H1 (cell line): ENCODE data around the gene MIB2. TPM values are rescaled to one million over a fixed set of nuclear protein-coding genes. Genes with fewer than 3 reads are reported as not detected.

Experiments used
- CTCF ChIA-PET: fragments of 300-600 bp; sonication (Branson Sonifier 250); formaldehyde crosslinking; loops from one replicate; lab custom pipeline; 2021; ENCODE audit not compliant: partially characterized antibody; lab: Charles Lee
- POLR2A ChIA-PET: fragments of 300-600 bp; sonication (Branson Sonifier 250); formaldehyde crosslinking; loops from one replicate; lab custom pipeline; 2021; ENCODE audit warnings: inconsistent platforms; ENCODE audit not compliant: partially characterized antibody; lab: Charles Lee
- DNase-seq, 2 experiments: peaks; one replicate each; pipeline versions ENCODE4 v3.0.0 to v3.0.0-alpha.2; 2010 to 2022; ENCODE audit warnings: low spot score in 2 of 2, low read depth in 1 of 2, mixed read lengths in 1 of 2
- FAIRE-seq: peaks from 2 replicates; lab custom pipeline; 2011; peaks lifted over from hg19 to GRCh38; lab: Jason Lieb, UNC
- H2AFZ ChIP-seq: 2 replicates; pipeline ENCODE4 v1.8.1; 2012; ENCODE audit warnings: low read length, inconsistent platforms
- H2AK5ac ChIP-seq: 2 replicates; pipeline ENCODE4 v1.6.1; 2013; ENCODE audit warnings: low read depth, low read length
- H2BK120ac ChIP-seq: replicated peaks from 2 replicates; pipeline ENCODE3; 2013; ENCODE audit warnings: low read depth, low read length, inconsistent platforms
- H2BK12ac ChIP-seq: 2 replicates; pipeline ENCODE4 v1.6.1; 2013; ENCODE audit warnings: low read depth, low read length
- H2BK15ac ChIP-seq: 2 replicates; pipeline ENCODE4 v1.6.1; 2013; ENCODE audit warnings: low read length
- H2BK20ac ChIP-seq: 2 replicates; pipeline ENCODE4 v1.6.1; 2013; ENCODE audit warnings: low read length
- H2BK5ac ChIP-seq: 2 replicates; pipeline ENCODE4 v1.6.1; 2013; ENCODE audit warnings: low read depth, low read length
- H3K14ac ChIP-seq: 2 replicates; pipeline ENCODE4 v1.6.1; 2013; ENCODE audit warnings: inconsistent platforms; ENCODE audit not compliant: insufficient read length
- H3K18ac ChIP-seq: 2 replicates; pipeline ENCODE4 v1.6.1; 2013; ENCODE audit warnings: low read length; ENCODE audit errors: extremely low read depth
- H3K23ac ChIP-seq: 2 replicates; pipeline ENCODE4 v1.6.1; 2013; ENCODE audit warnings: inconsistent platforms; ENCODE audit not compliant: insufficient read length
- H3K23me2 ChIP-seq: 2 replicates; pipeline ENCODE4 v1.6.1; 2013; ENCODE audit warnings: low read depth, low read length
- H3K27ac ChIP-seq: 2 replicates; pipeline ENCODE4 v1.6.1; 2011; ENCODE audit warnings: low read depth, low read length, inconsistent platforms
- H3K27me3 ChIP-seq, 4 experiments: replicated peaks in 1 of 4; 1 replicate in 1 of 4; 2 replicates in 3 of 4; pipeline versions ENCODE4 v1.6.1 to v1.8.1; 2011 to 2013; ENCODE audit warnings: low read length in 3 of 4, mild to moderate bottlenecking in 3 of 4, inconsistent platforms in 2 of 4, mixed read lengths in 2 of 4, moderate library complexity in 1 of 4; ENCODE audit not compliant: control insufficient read depth in 3 of 4, insufficient read depth in 3 of 4; ENCODE audit errors: extremely low read depth in 1 of 4
- H3K36me3 ChIP-seq, 4 experiments: 2 replicates each; pipeline versions ENCODE4 v1.6.1 to v1.8.1; 2011 to 2013; ENCODE audit warnings: mild to moderate bottlenecking in 4 of 4, low read length in 3 of 4, moderate library complexity in 2 of 4, control low read depth in 1 of 4, inconsistent platforms in 1 of 4; ENCODE audit not compliant: insufficient read depth in 4 of 4, control insufficient read depth in 2 of 4
- H3K4ac ChIP-seq: replicated peaks from 2 replicates; pipeline ENCODE3; 2013; ENCODE audit warnings: low read length, low read depth, mixed read lengths, inconsistent platforms; ENCODE audit not compliant: insufficient read length
- H3K4me1 ChIP-seq, 4 experiments: replicated peaks in 1 of 4; 1 replicate in 1 of 4; 2 replicates in 3 of 4; pipeline versions ENCODE4 v1.6.1 to v1.8.1; 2011 to 2013; ENCODE audit warnings: low read length in 3 of 4, inconsistent platforms in 2 of 4, mixed read lengths in 1 of 4; ENCODE audit not compliant: insufficient read depth in 4 of 4, control insufficient read depth in 3 of 4
- H3K4me2 ChIP-seq, 2 experiments: 2 replicates each; pipeline versions ENCODE4 v1.6.1 to v1.8.1; 2011 to 2013; ENCODE audit warnings: low read depth in 2 of 2, low read length in 2 of 2, control low read depth in 1 of 2, inconsistent platforms in 1 of 2, mild to moderate bottlenecking in 1 of 2; ENCODE audit not compliant: insufficient read depth in 1 of 2
- H3K4me3 ChIP-seq, 4 experiments: fragments of 200-600, 300-600 bp in 1 of 4; sonication (generic), shearing (Covaris generic), sonication (Bioruptor Twin) in 1 of 4; 2 replicates each; pipeline versions ENCODE4 v1.5.1 to v1.8.1; 2011 to 2016; ENCODE audit warnings: low read length in 4 of 4, low read depth in 3 of 4, control low read depth in 2 of 4, inconsistent platforms in 2 of 4, mild to moderate bottlenecking in 2 of 4, mixed read lengths in 1 of 4, moderate library complexity in 1 of 4; ENCODE audit not compliant: insufficient read depth in 2 of 4; ENCODE audit errors: extremely low read depth in 1 of 4
- H3K56ac ChIP-seq: replicated peaks from 2 replicates; pipeline ENCODE3; 2013; ENCODE audit warnings: low read depth, mild to moderate bottlenecking, mixed read lengths, low read length, inconsistent platforms; ENCODE audit not compliant: insufficient read length
- H3K79me1 ChIP-seq: 2 replicates; pipeline ENCODE4 v1.6.1; 2013; ENCODE audit warnings: low read depth, low read length, control low read depth
- H3K79me2 ChIP-seq, 2 experiments: 2 replicates each; pipeline versions ENCODE4 v1.6.1 to v1.8.1; 2012 to 2013; ENCODE audit warnings: low read length in 2 of 2, mild to moderate bottlenecking in 2 of 2, inconsistent platforms in 1 of 2; ENCODE audit not compliant: insufficient read depth in 2 of 2, control insufficient read depth in 1 of 2
- H3K9ac ChIP-seq, 4 experiments: replicated peaks in 1 of 4; 1 replicate in 1 of 4; 2 replicates in 3 of 4; pipeline versions ENCODE4 v1.6.1 to v1.8.1; 2011 to 2013; ENCODE audit warnings: low read depth in 3 of 4, low read length in 3 of 4, control low read depth in 2 of 4, mild to moderate bottlenecking in 2 of 4, moderate library complexity in 2 of 4, inconsistent platforms in 1 of 4; ENCODE audit errors: extremely low read depth in 1 of 4
- H3K9me3 ChIP-seq, 2 experiments: 2 replicates each; pipeline versions ENCODE4 v1.6.1 to v1.8.1; 2012 to 2013; ENCODE audit warnings: mild to moderate bottlenecking in 2 of 2, moderate library complexity in 2 of 2, control low read depth in 1 of 2, inconsistent platforms in 1 of 2, low read depth in 1 of 2, low read length in 1 of 2, mixed read lengths in 1 of 2; ENCODE audit not compliant: insufficient read depth in 2 of 2
- H4K20me1 ChIP-seq, 2 experiments: replicated peaks in 1 of 2; 2 replicates each; pipeline versions ENCODE3 to v1.8.1; 2011 to 2013; ENCODE audit warnings: inconsistent platforms in 2 of 2, low read length in 2 of 2, mild to moderate bottlenecking in 1 of 2; ENCODE audit not compliant: insufficient read depth in 2 of 2, control insufficient read depth in 1 of 2
- H4K5ac ChIP-seq: 2 replicates; pipeline ENCODE4 v1.6.1; 2013; ENCODE audit warnings: low read length, low read depth, mixed read lengths, inconsistent platforms; ENCODE audit not compliant: insufficient read length
- H4K8ac ChIP-seq: 2 replicates; pipeline ENCODE4 v1.8.0; 2013; ENCODE audit warnings: mild to moderate bottlenecking, moderate library complexity, low read length, inconsistent platforms; ENCODE audit not compliant: insufficient read depth; ENCODE audit errors: extremely low read depth
- H4K91ac ChIP-seq: replicated peaks from 2 replicates; pipeline ENCODE3; 2013; ENCODE audit warnings: low read length, mixed read lengths, inconsistent platforms; ENCODE audit not compliant: insufficient read length
- BACH1 ChIP-seq: IDR thresholded peaks from 2 replicates; pipeline ENCODE4 v1.6.1; 2012; ENCODE audit warnings: low read length, improper control_type of control experiment
- JUN ChIP-seq: IDR thresholded peaks from 2 replicates; pipeline ENCODE4 v1.6.1; 2011; ENCODE audit warnings: low read depth, mild to moderate bottlenecking, improper control_type of control experiment, low read length
- KDM4A ChIP-seq: IDR thresholded peaks from one replicate; pipeline ENCODE4 v1.7.1; 2012; ENCODE audit warnings: low read depth, mild to moderate bottlenecking, moderate library complexity, low read length, inconsistent platforms; ENCODE audit not compliant: severe bottlenecking
- NANOG ChIP-seq: IDR thresholded peaks from 2 replicates; pipeline ENCODE4 v1.6.1; 2011; ENCODE audit warnings: low read length, low read depth, mild to moderate bottlenecking, inconsistent platforms; ENCODE audit not compliant: insufficient read depth, poor library complexity, severe bottlenecking
- RAD21 ChIP-seq, 2 experiments: IDR thresholded peaks in 1 of 2; conservative IDR thresholded peaks in 1 of 2; 2 replicates each; pipeline ENCODE4 v1.6.1; 2011; ENCODE audit warnings: low read depth in 2 of 2, low read length in 2 of 2, improper control_type of control experiment in 1 of 2, inconsistent platforms in 1 of 2, mild to moderate bottlenecking in 1 of 2, moderate library complexity in 1 of 2
- SIN3A ChIP-seq, 2 experiments: IDR thresholded peaks in 1 of 2; conservative IDR thresholded peaks in 1 of 2; 2 replicates each; pipeline ENCODE4 v1.6.1; 2011 to 2012; ENCODE audit warnings: low read length in 2 of 2, improper control_type of control experiment in 1 of 2, low read depth in 1 of 2, mild to moderate bottlenecking in 1 of 2
- SIX5 ChIP-seq: IDR thresholded peaks from 2 replicates; pipeline ENCODE4 v1.6.1; 2011; ENCODE audit warnings: mild to moderate bottlenecking, low read depth, low read length
- SP1 ChIP-seq: IDR thresholded peaks from 2 replicates; pipeline ENCODE4 v1.6.1; 2011; ENCODE audit warnings: low read depth, low read length
- SP2 ChIP-seq: IDR thresholded peaks from 2 replicates; pipeline ENCODE4 v1.6.1; 2012; ENCODE audit warnings: mild to moderate bottlenecking, low read length, inconsistent platforms
- USF2 ChIP-seq: IDR thresholded peaks from 2 replicates; pipeline ENCODE4 v1.6.1; 2011; ENCODE audit warnings: low read length, improper control_type of control experiment
- WGBS, 2 experiments: shearing (Covaris generic) in 1 of 2; methylation state at CpG; one replicate each; pipeline versions ENCODE4 v1.1.6 to v1.1.7; 2013 to 2015; ENCODE audit warnings: low lambda C conversion rate in 2 of 2, mixed read lengths in 2 of 2, inconsistent platforms in 1 of 2, low coverage in 1 of 2, missing lambda C conversion rate in 1 of 2; ENCODE audit not compliant: insufficient replicate concordance in 2 of 2, insufficient coverage in 1 of 2, insufficient read length in 1 of 2; ENCODE audit errors: extremely low coverage in 1 of 2, missing lambda C conversion rate in 1 of 2; 5-methylcytosine and 5-hydroxymethylcytosine counted together
- polyA plus RNA-seq, 7 experiments: library from polyadenylated mRNA; depleted of rRNA in 3 of 7; stranded (reverse) in 5 of 7; unstranded in 2 of 7; fragments of >200 nt in 5 of 7; fragments of 200-250 nt in 2 of 7; gene quantifications; 1 replicate in 5 of 7; 2 replicates in 1 of 7; 4 replicates in 1 of 7; pipeline versions ENCODE4 v1.2.1 to v1.2.3, GENCODE V29; 2011 to 2013; ENCODE audit warnings: missing spikeins in 2 of 7, mixed read lengths in 2 of 7
- total RNA-seq: library from RNA; stranded (reverse); fragmentation: NEBNext Ultra II Directional; extraction: Animal tissue kit (Norgen Biotek cat#: 25700); gene quantifications from 2 replicates; pipeline ENCODE4 v1.2.1, GENCODE V29; 2021

The MIB2 gene
- total and polyA plus RNA-seq, 2 of the 8 experiments (the other 6 are each of a cell fraction or from before 2014, with no cell fraction given), result 32.5 to 60.0 TPM

- CTCF ChIA-PET, result interaction anchor here (0.5 to 3.8 kb wide), 3 partner anchors 11 to 34 kb away, joined by 3 to 21 read pairs (median 3); no protein-coding TSS in a partner anchor
- peak overlapping the region; percentile 14 to 70 (median 20); a peak in 5 of 8 replicates for H3K4me3 ChIP-seq
- no peak overlapping the region for H2AK5ac ChIP-seq
- H3K4me2 ChIP-seq, result peak overlapping the region; percentile 49 to 71
- no peak overlapping the region for H3K4ac ChIP-seq
- no peak overlapping the region for H3K9ac ChIP-seq
- H4K20me1 ChIP-seq, result peaks cover 0 to 7% of the 10 kb centered on the region in 2 experiments
- no peak overlapping the region for H3K14ac ChIP-seq
- no peak overlapping the region for H2BK20ac ChIP-seq
- H2BK12ac ChIP-seq, result no peak overlapping the region
- POLR2A ChIA-PET, result interaction anchor here (0.7 to 4.4 kb wide), 5 partner anchors 16 to 119 kb away, joined by 3 to 34 read pairs (median 3); partner anchors contain the start of genes ATAD3A and MIB2
- H2BK5ac ChIP-seq, result no peak overlapping the region
- H2BK15ac ChIP-seq, result no peak overlapping the region
- peak in 1 of 2 experiments; percentile 70 for DNase-seq
- no peak overlapping the region for H3K23ac ChIP-seq
- H3K27me3 ChIP-seq, result peaks cover 8 to 23% (median 14%) of the 10 kb centered on the region in 4 experiments; a peak in 6 of 7 replicates
- H4K8ac ChIP-seq, result peak overlapping the region; percentile 68
- H3K36me3 ChIP-seq, result no peaks in the 10 kb centered on the region
- peaks cover 0 to 6% (median 2%) of the 10 kb centered on the region in 4 experiments; a peak in 4 of 7 replicates for H3K4me1 ChIP-seq
- H3K27ac ChIP-seq, result no peak overlapping the region
- no peak overlapping the region for H2AFZ ChIP-seq
- H3K9me3 ChIP-seq, result no peaks in the 10 kb centered on the region
- FAIRE-seq, result no peak
- H3K56ac ChIP-seq, result no peak overlapping the region
- H2BK120ac ChIP-seq, result no peak overlapping the region
- peaks cover 9% of the 10 kb centered on the region; the same call in 1 of the 2 replicates for H3K23me2 ChIP-seq
- WGBS, 2 experiments, result 14% methylated on average over 28 of the region's 79 CpGs; no CpG with 5 or more reads in 1 of the 2 experiments
- H4K5ac ChIP-seq, result no peak overlapping the region
- H4K91ac ChIP-seq, result no peak overlapping the region
- H3K18ac ChIP-seq, result no peak overlapping the region; the same call in 1 of the 2 replicates
- H3K79me1 ChIP-seq, result no peaks in the 10 kb centered on the region
- H3K79me2 ChIP-seq, result no peaks in the 10 kb centered on the region
- TF ChIP-seq SIN3A (conservative IDR thresholded peaks at IDR 0.05 in 1 of 2, IDR thresholded peaks at IDR 0.05 in 1 of 2; ENCODE audit: low read depth in 1 of 2, low read length in 2 of 2), result no peak
- no peak for TF ChIP-seq SP2
- TF ChIP-seq SP1, result no peak
- TF ChIP-seq KDM4A, result no peak
- TF ChIP-seq JUN, result no peak
- TF ChIP-seq SIX5, result no peak
- TF ChIP-seq BACH1, result no peak
- TF ChIP-seq RAD21 (IDR thresholded peaks at IDR 0.05 in 1 of 2, conservative IDR thresholded peaks at IDR 0.05 in 1 of 2; ENCODE audit: low read depth in 2 of 2, low read length in 2 of 2), result no peak
- no peak for TF ChIP-seq USF2
- TF ChIP-seq NANOG, result no peak
These were observed 15.9 kb downstream of the MIB2 start for GRCh38 chr1:1630965-1631781.
